ENCODE measurements around the gene CHAT. TPM values are rescaled to one million over a fixed set of nuclear protein-coding genes. Genes with fewer than 3 reads are reported as not detected.

Gene CHAT
- total RNA-seq, 4 donors from 2014 or later, result not detected

DNA sequence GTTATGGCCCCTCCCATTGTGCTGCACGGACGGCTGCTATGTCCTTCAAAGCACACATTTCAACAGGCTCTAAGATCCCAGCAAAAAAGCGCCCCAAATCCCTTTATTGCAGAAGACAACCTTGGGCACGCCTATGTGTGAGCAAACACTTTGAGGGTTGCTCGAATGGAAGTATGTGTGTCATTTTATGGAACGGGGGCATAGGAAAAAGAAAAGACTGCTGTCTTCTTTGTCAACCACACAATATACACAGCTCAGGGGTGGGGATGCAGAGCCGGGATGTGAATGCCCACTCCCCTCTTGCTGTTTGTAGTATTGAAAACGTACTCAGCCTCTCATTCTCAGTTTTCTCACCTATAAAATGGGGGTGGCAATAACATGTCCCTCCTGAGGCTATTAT lies 97.6 kb downstream of the CHAT start:
- DNase-seq (ENCODE audit: low spot score), result no peak
- ATAC-seq (ENCODE audit: low FRiP score), result no peak
- TF ChIP-seq CTCF (IDR thresholded peaks at IDR 0.05), result no peak

GRCh38 chr10:49713266-49713665 lies 99.4 kb downstream of the CHAT start:
- no peak for TF ChIP-seq CTCF (IDR thresholded peaks at IDR 0.05)
- ATAC-seq (ENCODE audit: low FRiP score) (no peak), DNase-seq (ENCODE audit: low spot score) (no peak)

Other genes starting within 250 kb of the CHAT start
- gene DRGX, start 217.9 kb upstream of the CHAT start, total RNA-seq, result not detected
- gene ERCC6, start 74.9 kb upstream of the CHAT start, total RNA-seq, result 10 to 100 TPM; 11.5 to 16.7 (median 11.8) TPM
- gene SLC18A3, start 3.7 kb upstream of the CHAT start, total RNA-seq, result not detected
- gene C10orf53, start 65.6 kb downstream of the CHAT start, total RNA-seq, result not detected
- gene OGDHL, start 148.3 kb downstream of the CHAT start, total RNA-seq, result 1 to 10 TPM in 1 of 4 donors, under 1 TPM in 1, not detected in 2; 0.65 to 1.2 TPM

All from omental fat pad (tissue), 4 donors.